Activated CD4-positive, alpha-beta T cell treated with anti-CD3 and anti-CD28 coated beads, Interleukin-2, amount 50 U/mL, for 4 hours (primary cell): ENCODE results near the gene NUDT4.
"Not testable (repeated sequence)": the region's sequence is repeated elsewhere in the genome, so short reads cannot be mapped to it uniquely, and the experiment has no call there.

Source experiments
- DNase-seq, 2 experiments: peaks; one replicate each; pipeline ENCODE4 v3.0.0-alpha.2; 2020

NUDT4 gene

DNA sequence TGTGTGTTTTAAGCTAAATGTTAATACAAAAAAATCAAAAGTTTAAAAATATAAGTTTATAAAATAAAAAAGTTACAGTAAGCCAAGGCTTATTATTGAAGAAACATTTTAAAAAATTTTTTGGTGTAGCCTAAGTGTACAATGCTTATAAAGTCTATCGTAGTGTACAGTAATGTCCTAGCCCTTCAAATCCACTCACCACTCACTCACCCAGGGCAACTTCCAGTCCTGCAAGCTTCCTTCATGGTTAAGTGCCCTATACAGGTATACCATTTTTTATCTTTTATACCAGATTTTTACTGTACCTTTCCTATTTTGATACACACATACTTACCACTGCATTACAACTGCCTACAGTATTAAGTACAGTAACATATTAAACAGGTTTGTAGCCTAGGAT lies 52.1 kb downstream of the NUDT4 start:
- DNase-seq = no peak

DNA sequence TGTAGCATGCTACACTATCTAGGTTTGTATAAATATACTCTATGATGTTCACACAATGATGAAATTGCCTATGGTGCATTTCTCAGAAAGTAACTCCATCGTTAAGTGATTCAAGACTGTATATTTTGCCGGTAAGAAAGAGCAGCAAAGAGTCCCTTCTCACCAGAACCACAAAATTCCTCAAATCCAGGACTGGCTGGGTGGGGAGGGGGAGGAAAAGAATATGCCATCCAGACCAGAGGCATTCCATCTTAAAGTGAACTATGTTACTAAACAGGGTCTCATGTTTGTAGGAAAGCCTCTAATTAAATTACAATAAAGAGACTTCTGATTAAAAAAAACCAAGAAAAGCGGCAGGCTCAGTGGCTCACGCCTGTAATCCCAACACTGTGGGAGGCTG lies 52.6 kb downstream of the NUDT4 start:
- no peak for DNase-seq

DNA sequence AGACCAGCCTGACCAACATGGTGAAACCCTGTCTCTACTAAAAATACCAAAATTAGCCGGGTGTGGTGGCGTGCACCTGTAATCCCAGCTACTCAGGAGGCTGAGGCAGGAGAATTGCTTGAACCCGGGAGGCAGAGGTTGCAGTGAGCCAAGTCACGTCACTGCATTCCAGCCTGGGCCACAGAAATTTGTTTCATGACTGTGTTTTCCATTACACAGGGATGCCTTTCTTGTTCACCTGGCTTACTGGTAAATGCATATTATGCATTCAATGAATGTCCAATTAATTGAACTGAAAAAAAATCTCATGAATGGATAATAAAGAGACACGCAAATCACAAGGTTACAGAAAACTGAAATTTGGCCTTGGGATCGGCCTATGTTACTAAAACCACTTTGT lies 54.3 kb downstream of the NUDT4 start:
- not testable (repeated sequence) for DNase-seq

GRCh38 chr12:93434256-93434865 lies 56.6 kb downstream of the NUDT4 start:
- DNase-seq = no peak

- DNase-seq = no peak
Measured at GRCh38 chr12:93438266-93439050, 60.7 kb downstream of the NUDT4 start.

DNA sequence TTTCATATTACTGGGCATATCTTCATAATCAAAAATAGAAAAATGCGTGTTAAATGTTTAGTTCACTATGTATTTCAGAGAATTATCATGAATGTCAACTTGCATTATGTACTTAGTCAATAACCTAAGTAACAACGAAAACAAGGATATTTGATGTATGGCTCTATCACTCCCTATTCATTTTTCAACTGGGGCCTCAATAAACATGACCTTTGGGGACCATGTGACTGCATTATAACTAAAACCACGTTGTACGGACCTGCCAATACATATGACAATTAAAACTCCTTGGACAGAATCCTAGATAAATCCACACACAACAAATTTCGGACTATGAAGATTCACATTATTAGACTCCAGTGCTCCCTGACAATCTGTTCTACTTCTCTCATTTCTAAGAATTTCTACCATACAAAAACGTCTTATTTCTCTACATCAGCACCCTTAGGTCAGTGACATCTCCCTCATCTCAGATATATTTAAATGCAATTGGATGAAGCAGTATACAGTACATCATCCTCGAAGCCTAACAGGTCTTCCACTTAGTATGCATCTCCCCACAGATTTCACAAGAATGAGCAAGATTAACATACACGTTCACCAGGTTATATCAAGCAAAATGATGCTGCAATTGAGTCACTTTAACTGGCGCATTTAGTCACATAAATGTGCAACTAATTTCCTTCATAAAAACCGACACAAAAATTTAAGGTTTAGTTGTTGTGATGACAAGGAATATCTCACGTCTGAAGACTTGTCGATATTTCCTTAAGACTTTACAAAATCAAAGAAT lies 62.5 kb downstream of the NUDT4 start:
- DNase-seq = no peak

GRCh38 chr12:93441081-93441616 lies 63.4 kb downstream of the NUDT4 start:
- DNase-seq = peak; percentile 9 to 15

DNA sequence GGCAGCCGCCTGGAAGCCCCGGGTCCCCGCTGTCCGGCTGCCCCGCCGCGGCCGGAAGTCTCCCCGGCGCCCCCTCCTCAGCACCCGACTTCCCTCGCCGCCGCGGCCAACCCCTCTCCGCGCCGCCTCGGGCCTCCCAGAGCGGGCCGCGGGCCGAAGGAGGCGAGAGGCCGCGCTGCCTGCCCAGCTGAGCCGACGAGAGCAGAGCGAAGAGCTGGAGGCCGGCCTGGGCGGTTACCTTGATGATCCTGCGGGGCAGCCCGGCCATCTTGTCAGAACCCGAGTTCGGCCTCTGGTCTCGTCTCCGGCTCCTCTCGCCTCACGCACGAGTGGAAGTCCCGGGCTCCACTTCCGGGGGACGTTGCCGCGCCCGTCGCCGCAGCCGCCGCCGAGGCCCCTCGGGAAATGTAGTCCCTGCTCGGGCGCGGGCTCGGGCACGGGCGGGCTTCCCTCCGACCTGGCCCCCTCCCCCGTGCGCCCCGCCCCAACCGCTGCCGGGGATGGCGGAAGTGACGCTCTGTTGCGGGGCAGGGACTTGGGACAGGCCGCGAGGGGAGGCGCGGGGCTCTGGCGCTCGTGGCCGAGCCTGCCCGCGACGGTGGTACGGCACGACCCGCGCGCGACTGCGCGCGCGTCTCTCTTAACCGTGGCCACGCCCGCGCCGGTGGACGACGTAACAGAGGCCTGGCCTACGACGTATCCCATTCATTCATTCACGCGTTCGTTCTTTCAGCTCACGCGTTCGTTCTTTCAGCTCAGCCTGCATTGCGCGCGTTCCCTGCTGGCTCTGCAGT lies 64.1 kb downstream of the NUDT4 start, which contains the start of gene UBE2N:
Gene UBE2N (minus strand): TSS at position 331 of the 794 bp plus-strand sequence. CDS start 63 bp downstream, at position 268.
- DNase-seq = peak; percentile 93 to 95

DNA sequence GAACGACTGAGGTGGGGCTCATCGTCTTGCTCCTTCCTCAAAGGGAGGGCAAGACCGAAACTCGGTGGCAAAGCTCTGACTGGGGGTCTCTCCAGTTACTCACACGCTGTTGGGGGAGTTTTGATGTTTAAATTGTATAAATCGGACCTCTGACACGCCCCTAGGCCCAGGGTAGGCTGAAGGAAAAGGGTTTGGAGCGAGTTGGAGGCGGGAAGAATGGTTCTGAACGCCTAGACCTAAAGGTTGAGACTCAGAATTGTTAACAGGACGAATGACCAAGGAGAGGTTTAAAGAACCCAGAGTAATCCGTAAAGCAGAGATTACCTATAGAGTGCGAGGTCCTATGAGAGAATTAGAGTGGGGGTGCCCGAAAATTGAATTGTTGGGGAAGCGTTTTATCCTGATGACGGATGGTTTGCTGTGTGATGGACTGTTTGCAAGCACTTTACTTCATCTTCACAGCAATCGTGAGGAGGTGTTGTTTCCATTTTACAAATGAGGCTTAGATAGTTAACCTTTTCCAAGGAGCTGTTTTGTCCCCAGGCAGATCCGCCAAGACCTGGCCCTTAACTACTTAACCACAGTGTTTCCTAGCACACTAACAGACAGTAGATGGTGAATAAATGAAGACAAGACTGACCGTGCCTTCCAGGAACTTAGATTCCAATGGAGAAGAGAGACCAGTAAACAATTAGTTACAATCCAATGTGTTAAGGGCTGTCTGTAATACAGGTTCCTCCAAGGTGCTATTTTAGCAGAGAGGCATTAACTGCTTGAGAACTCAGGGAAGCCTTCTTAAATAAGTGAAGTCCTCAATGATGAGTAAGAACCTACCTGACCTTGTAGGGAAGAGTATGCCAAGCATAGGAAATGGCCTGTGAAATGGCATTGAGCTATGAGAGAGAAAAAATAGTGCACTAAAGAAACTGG lies 65.0 kb downstream of the NUDT4 start:
- no peak for DNase-seq

- no peak for DNase-seq
Measured at GRCh38 chr12:93443576-93443975, 65.9 kb downstream of the NUDT4 start.

- DNase-seq = peak; percentile 7 to 20
Measured at GRCh38 chr12:93447555-93448290, 70.0 kb downstream of the NUDT4 start.

DNA sequence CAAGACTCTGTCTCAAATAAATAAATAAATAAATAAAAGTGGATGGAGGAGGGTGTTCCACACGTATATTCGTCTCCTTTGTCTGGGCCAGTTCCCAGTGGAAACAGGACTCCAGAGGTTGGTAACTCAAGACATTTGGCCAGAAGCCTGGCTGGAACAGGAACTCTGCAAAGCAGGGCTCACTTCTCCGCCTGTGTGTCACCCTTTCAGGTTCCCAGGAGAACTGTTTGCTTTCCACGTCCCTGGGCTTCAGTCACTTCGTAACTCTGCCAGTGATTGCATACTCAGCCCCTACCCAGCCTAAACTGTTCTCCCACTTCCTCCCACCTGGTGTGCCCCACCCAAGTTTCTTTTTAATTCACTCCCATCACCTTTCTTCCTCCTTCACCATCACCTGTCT lies 71.1 kb downstream of the NUDT4 start:
- DNase-seq = no peak

- DNase-seq = no peak
Measured at GRCh38 chr12:93449277-93449676, 71.6 kb downstream of the NUDT4 start.

DNA sequence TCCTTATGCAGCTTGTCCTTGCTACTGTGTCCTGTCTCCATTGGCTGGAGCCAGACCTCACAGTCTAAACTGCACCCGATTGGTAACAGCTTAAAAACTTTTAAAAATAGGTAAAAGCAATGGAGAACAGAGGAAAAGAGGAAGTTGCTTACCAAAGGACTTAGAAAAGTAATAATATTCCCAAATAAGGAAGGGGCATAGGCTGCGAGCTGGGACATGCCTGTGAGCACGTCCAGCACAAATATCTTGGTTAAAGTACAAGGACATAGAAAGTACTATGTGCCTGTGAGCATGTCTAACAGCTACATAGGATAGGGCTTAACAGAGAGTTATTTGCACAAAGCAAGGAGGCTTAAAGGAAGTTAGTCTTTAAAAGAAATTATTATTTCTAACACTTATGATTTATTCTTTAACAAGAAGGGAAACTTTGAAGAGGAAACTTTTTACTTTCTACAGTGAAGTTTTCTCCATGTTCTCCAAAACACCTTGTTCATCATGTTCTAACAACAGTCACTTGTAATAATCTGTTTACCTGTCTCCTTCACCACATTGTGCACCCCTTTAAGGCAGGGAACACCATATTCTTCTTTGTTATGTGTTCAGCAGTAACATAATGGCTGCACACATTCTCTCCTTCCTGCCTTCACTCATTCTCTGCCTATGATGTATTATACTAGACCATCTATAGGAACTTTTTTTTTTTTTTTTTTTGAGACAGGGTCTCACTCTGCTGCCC lies 73.9 kb downstream of the NUDT4 start:
- DNase-seq = no peak

DNA sequence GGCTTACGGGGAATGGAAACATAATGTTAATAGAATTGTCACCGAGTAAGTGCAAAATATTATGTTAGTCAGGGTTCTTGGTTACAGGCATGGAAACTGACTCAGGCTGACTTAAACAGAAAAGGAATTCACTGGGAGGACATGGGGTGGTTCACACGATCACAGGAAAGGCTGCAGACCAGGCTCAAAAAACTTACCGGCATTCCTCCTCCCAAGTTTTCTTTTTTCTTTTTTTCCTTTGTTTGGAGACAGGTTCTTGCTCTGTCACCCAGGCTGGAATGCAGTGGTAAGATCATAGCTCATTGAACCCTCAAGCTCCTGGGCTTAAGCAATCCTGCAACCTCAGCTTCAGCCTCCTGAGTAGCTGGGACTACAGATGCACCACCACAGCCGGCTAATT lies 75.9 kb downstream of the NUDT4 start:
- no peak for DNase-seq

DNA sequence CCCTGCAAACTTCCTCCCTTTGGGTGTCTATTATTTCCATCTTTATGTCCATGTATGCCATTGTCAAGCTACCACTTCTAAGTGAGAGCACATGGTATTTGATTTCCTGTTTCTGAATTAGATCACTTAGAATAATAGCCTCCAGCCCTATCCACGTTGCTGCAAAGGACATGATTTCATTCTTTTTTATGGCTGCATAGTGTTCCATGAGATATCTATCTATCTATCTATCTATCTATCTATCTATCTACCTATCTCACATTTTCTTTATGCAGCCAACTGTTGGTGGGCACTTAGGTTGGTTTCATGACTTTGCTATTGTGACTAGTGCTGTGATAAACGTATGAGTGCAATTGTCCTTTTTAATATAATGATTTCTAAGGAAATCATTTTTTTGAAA lies 78.4 kb downstream of the NUDT4 start:
- DNase-seq = no peak
